ENCODE data around the gene SRXN1. TPM values are rescaled to one million over a fixed set of nuclear protein-coding genes. Genes with fewer than 3 reads are reported as not detected.

Gene SRXN1
- total and polyA plus RNA-seq, 2 donors (not counting 3 experiments of a cell fraction or from before 2014, with no cell fraction given) = 19.3 to 24.9 TPM

- intact Hi-C loops (cut with micrococcal nuclease) = loop anchor here (1.0 to 5.0 kb wide), 2 partner anchors 70 to 106 kb away; no protein-coding TSS in a partner anchor
- H3K4me2 ChIP-seq (ENCODE audit: insufficient read depth, low read length) = no peak overlapping the region
- H3K4me3 ChIP-seq (replicated peaks in 1 of 3; ENCODE audit: insufficient read depth in 1 of 3, low read depth in 1 of 3, low read length in 3 of 3) = no peak overlapping the region
- CTCF ChIA-PET = interaction anchor here (0.5 to 4.5 kb wide), 44 partner anchors 8 to 1921 kb away, joined by 3 to 90 read pairs (median 5); partner anchors contain the start of genes CSNK2A1, SCRT2 and SRXN1
- no peak overlapping the region for H3K27ac ChIP-seq (ENCODE audit: insufficient read depth, low read depth, low read length)
- FAIRE-seq = peak; percentile 71
- POLR2A ChIA-PET = interaction anchor here (0.5 kb wide), 1 partner anchor 23 kb away, joined by 13 read pairs; no protein-coding TSS in a partner anchor
- no TSS peak for BruUV-seq (replicated peaks)
- peaks cover 38 to 48% of the 10 kb centered on the region in 2 experiments for H3K27me3 ChIP-seq (ENCODE audit: control insufficient read depth in 2 of 2, insufficient read depth in 2 of 2, low read length in 2 of 2)
- no peak overlapping the region for H2AFZ ChIP-seq (ENCODE audit: low read depth, low read length)
- no peaks in the 10 kb centered on the region for H3K36me3 ChIP-seq (ENCODE audit: control insufficient read depth in 2 of 2, extremely low read depth in 1 of 2, insufficient read depth in 2 of 2, low read length in 2 of 2)
- no peaks in the 10 kb centered on the region for H3K9me3 ChIP-seq (replicated peaks; ENCODE audit: control insufficient read depth, insufficient read depth, low read length)
- H3K4me1 ChIP-seq (ENCODE audit: control insufficient read depth, extremely low read depth, insufficient read depth, low read length) = no peaks in the 10 kb centered on the region
- no peaks in the 10 kb centered on the region for H3K79me2 ChIP-seq (ENCODE audit: control insufficient read depth, insufficient read depth, low read length)
- no peak overlapping the region for H3K9ac ChIP-seq (replicated peaks; ENCODE audit: extremely low read depth, insufficient read depth, low read length)
- dilution Hi-C loops (cut with MboI; ENCODE audit: extremely low pct_ligation_motif_present, low sequenced_read_pairs) = no loop called here
- peak; percentile 46 for DNase-seq (ENCODE audit: low read depth, low spot score)
- TF ChIP-seq POLR2AphosphoS5 (IDR thresholded peaks at IDR 0.05; ENCODE audit: insufficient read depth, low read depth, low read length) = no peak
- TF ChIP-seq GATA2 (IDR thresholded peaks at IDR 0.05; ENCODE audit: insufficient read depth, insufficient read length, low read depth, low read length) = no peak
- peak; percentile 91 to 92 for TF ChIP-seq CTCF (IDR thresholded peaks at IDR 0.05; ENCODE audit: extremely low read depth in 1 of 2, insufficient read depth in 1 of 2, low read depth in 1 of 2, low read length in 2 of 2)
- no peak for TF ChIP-seq FOS (IDR thresholded peaks at IDR 0.05; ENCODE audit: borderline replicate concordance, insufficient read depth, low read length)
- TF ChIP-seq POLR2A (IDR thresholded peaks at IDR 0.05; ENCODE audit: low read depth, low read length) = no peak
- no peaks in the 10 kb centered on the region for H3K9me1 ChIP-seq (replicated peaks; ENCODE audit: control insufficient read depth, extremely low read depth, insufficient read depth, low read length)
- no peaks in the 10 kb centered on the region for H4K20me1 ChIP-seq (replicated peaks; ENCODE audit: control insufficient read depth, extremely low read depth, insufficient read depth, low read length)
Observed at GRCh38 chr20:667351-668034, 14.5 kb upstream of the SRXN1 start.
